Endothelial cell of umbilical vein (primary cell): ENCODE data around the gene GLB1L.
"Not testable (repeated sequence)": the region's sequence is repeated elsewhere in the genome, so short reads cannot be mapped to it uniquely, and the experiment has no call there.

Source experiments
- CTCF ChIP-seq, 2 donors: IDR thresholded peaks; 1 replicate in 1 of 2; 2 replicates in 1 of 2; pipeline ENCODE4 v1.5.1; 2011; ENCODE audit warnings: low read length in 2 of 2, mild to moderate bottlenecking in 2 of 2, moderate library complexity in 2 of 2, control low read depth in 1 of 2, inconsistent platforms in 1 of 2, low read depth in 1 of 2; ENCODE audit not compliant: insufficient read depth in 1 of 2; ENCODE audit errors: extremely low read depth in 1 of 2
- EZH2 ChIP-seq: IDR thresholded peaks from 2 replicates; pipeline ENCODE4 v1.6.1; 2012; ENCODE audit warnings: borderline replicate concordance, low read depth, mild to moderate bottlenecking, moderate library complexity, low read length, inconsistent platforms; ENCODE audit not compliant: severe bottlenecking
- GATA2 ChIP-seq: IDR thresholded peaks from 2 replicates; pipeline ENCODE4 v1.7.0; 2011; ENCODE audit warnings: low read depth, mild to moderate bottlenecking, moderate library complexity, mixed read lengths, low read length; ENCODE audit not compliant: insufficient read length, insufficient read depth
- JUN ChIP-seq: IDR thresholded peaks from 2 replicates; pipeline ENCODE4 v1.6.1; 2011; ENCODE audit warnings: borderline replicate concordance, low read depth; ENCODE audit not compliant: insufficient read length, insufficient read depth
- POLR2A ChIP-seq: IDR thresholded peaks from 2 replicates; pipeline ENCODE4 v1.6.1; 2012; ENCODE audit warnings: low read depth, mild to moderate bottlenecking, control low read depth, low read length

GRCh38 chr2:219258942-219259341 is 13.7 kb upstream of the GLB1L start:
- TF ChIP-seq POLR2A; CTCF (IDR thresholded peaks at IDR 0.05; ENCODE audit: extremely low read depth in 1 of 2, insufficient read depth in 1 of 2, low read depth in 1 of 2, low read length in 2 of 2); JUN; GATA2; EZH2: not testable (repeated sequence)
